Measurements from ENCODE around the gene CHST15. TPM values are rescaled to one million over a fixed set of nuclear protein-coding genes. Genes with fewer than 3 reads are reported as not detected.
A peak's percentile ranks its signal among the peaks of the same experiment; 100 is the strongest.

The CHST15 gene
- total and polyA plus RNA-seq, 2 of the 8 experiments (the other 6 are each of a cell fraction or from before 2014, with no cell fraction given): 8.8 to 9.1 TPM

DNA sequence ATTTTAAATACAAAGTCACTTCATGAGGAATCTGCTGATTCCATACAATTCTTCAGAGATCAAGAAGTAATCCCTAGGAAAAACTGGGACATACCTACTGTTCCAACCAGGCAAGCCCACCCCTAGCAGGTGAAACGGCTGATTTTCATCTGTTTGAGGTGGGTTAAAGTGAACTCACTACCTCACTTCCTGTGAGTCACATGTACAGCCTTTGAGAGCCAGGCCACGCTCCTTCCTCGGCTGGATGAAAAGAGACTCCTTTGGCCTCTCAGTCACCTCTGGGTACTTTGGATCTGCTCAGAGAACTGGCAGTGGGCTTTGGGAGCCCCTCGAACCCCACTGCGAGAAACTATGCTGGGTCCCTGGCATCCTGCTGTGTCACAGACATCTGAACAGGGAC, 68.2 kb downstream of the CHST15 start:
- Histone ChIP-seq H3K9ac (replicated peaks in 1 of 4; ENCODE audit: extremely low read depth in 1 of 4, low read depth in 3 of 4, low read length in 3 of 4) (no peak overlapping the region), H3K27me3 (replicated peaks in 1 of 4; ENCODE audit: control insufficient read depth in 3 of 4, extremely low read depth in 1 of 4, insufficient read depth in 3 of 4, low read length in 3 of 4) (no peaks in the 10 kb centered on the region), H2AK5ac (ENCODE audit: low read depth, low read length) (no peak overlapping the region; the same call in 1 of the 2 replicates), H3K4ac (replicated peaks; ENCODE audit: insufficient read length, low read depth, low read length) (no peak overlapping the region), H3K4me3 (ENCODE audit: extremely low read depth in 1 of 4, insufficient read depth in 2 of 4, low read depth in 3 of 4, low read length in 4 of 4) (no peak overlapping the region), H2BK15ac (ENCODE audit: low read length) (no peak overlapping the region), H3K56ac (replicated peaks; ENCODE audit: insufficient read length, low read depth, low read length) (no peak overlapping the region), H2BK5ac (ENCODE audit: low read depth, low read length) (no peak overlapping the region), H4K91ac (replicated peaks; ENCODE audit: insufficient read length, low read length) (peak overlapping the region; percentile 32), H3K23me2 (ENCODE audit: low read depth, low read length) (peaks cover 3% of the 10 kb centered on the region; the same call in 1 of the 2 replicates), H2BK12ac (ENCODE audit: low read depth, low read length) (no peak overlapping the region; the same call in 1 of the 2 replicates), H3K79me1 (ENCODE audit: low read depth, low read length) (no peaks in the 10 kb centered on the region), H3K36me3 (ENCODE audit: control insufficient read depth in 2 of 4, insufficient read depth in 4 of 4, low read length in 3 of 4) (no peaks in the 10 kb centered on the region), H3K23ac (ENCODE audit: insufficient read length) (no peak overlapping the region), H3K4me1 (replicated peaks in 1 of 4; ENCODE audit: control insufficient read depth in 3 of 4, insufficient read depth in 4 of 4, low read length in 3 of 4) (peaks cover 18 to 29% (median 18%) of the 10 kb centered on the region in 4 experiments), H3K79me2 (ENCODE audit: control insufficient read depth in 1 of 2, insufficient read depth in 2 of 2, low read length in 2 of 2) (no peaks in the 10 kb centered on the region), H3K4me2 (ENCODE audit: insufficient read depth in 1 of 2, low read depth in 2 of 2, low read length in 2 of 2) (no peak overlapping the region), H3K9me3 (ENCODE audit: insufficient read depth in 2 of 2, low read depth in 1 of 2, low read length in 1 of 2) (no peaks in the 10 kb centered on the region), H2BK120ac (replicated peaks; ENCODE audit: low read depth, low read length) (no peak overlapping the region), H4K5ac (ENCODE audit: insufficient read length, low read depth, low read length) (no peak overlapping the region), H2AFZ (ENCODE audit: low read length) (no peak overlapping the region), H4K8ac (ENCODE audit: extremely low read depth, insufficient read depth, low read length) (no peak overlapping the region), H3K18ac (ENCODE audit: extremely low read depth, low read length) (no peak overlapping the region), H4K20me1 (replicated peaks in 1 of 2; ENCODE audit: control insufficient read depth in 1 of 2, insufficient read depth in 2 of 2, low read length in 2 of 2) (no peaks in the 10 kb centered on the region), H3K14ac (ENCODE audit: insufficient read length) (no peak overlapping the region), H3K27ac (ENCODE audit: low read depth, low read length) (no peak overlapping the region), H2BK20ac (ENCODE audit: low read length) (no peak overlapping the region)
- ChIA-PET CTCF (ENCODE audit: partially characterized antibody) (interaction anchor here (0.7 to 1.8 kb wide), 5 partner anchors 23 to 373 kb away, joined by 3 to 6 read pairs (median 3); no protein-coding TSS in a partner anchor), POLR2A (ENCODE audit: partially characterized antibody) (no interaction called here)
- WGBS, 2 experiments (ENCODE audit: extremely low coverage in 1 of 2, insufficient coverage in 1 of 2, insufficient read length in 1 of 2, insufficient replicate concordance in 2 of 2, low coverage in 1 of 2, low lambda C conversion rate in 2 of 2, missing lambda C conversion rate in 1 of 2): 91% methylated on average over 5 of the region's 5 CpGs; no CpG with 5 or more reads in 1 of the 2 experiments
- FAIRE-seq: no peak
- DNase-seq (ENCODE audit: low read depth in 1 of 2, low spot score in 2 of 2): no peak
- TF ChIP-seq ZNF274 (IDR thresholded peaks at IDR 0.05; ENCODE audit: borderline replicate concordance, extremely low read depth, low read length) (no peak), RXRA (IDR thresholded peaks at IDR 0.05; ENCODE audit: insufficient read depth, low read depth, low read length) (no peak), SIX5 (IDR thresholded peaks at IDR 0.05; ENCODE audit: low read depth, low read length) (no peak), RBBP5 (IDR thresholded peaks at IDR 0.05; ENCODE audit: borderline replicate concordance, low read depth, low read length) (no peak), CHD2 (IDR thresholded peaks at IDR 0.05; ENCODE audit: low read length) (no peak), EGR1 (IDR thresholded peaks at IDR 0.05; ENCODE audit: borderline replicate concordance, low read depth, low read length) (no peak), SIRT6 (IDR thresholded peaks at IDR 0.05; ENCODE audit: low read length) (no peak), SRF (IDR thresholded peaks at IDR 0.05; ENCODE audit: low read depth, low read length) (no peak)
- TF ChIP-seq, protein P1, sequence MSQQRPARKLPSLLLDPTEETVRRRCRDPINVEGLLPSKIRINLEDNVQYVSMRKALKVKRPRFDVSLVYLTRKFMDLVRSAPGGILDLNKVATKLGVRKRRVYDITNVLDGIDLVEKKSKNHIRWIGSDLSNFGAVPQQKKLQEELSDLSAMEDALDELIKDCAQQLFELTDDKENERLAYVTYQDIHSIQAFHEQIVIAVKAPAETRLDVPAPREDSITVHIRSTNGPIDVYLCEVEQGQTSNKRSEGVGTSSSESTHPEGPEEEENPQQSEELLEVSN (IDR thresholded peaks at IDR 0.05): no peak
- TF ChIP-seq, protein P2, sequence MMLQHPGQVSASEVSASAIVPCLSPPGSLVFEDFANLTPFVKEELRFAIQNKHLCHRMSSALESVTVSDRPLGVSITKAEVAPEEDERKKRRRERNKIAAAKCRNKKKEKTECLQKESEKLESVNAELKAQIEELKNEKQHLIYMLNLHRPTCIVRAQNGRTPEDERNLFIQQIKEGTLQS (IDR thresholded peaks at IDR 0.05; ENCODE audit: insufficient read depth, low read depth, low read length): no peak
- TF ChIP-seq, protein P3, sequence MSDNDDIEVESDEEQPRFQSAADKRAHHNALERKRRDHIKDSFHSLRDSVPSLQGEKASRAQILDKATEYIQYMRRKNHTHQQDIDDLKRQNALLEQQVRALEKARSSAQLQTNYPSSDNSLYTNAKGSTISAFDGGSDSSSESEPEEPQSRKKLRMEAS (IDR thresholded peaks at IDR 0.05): no peak
